RWPE2 (cell line): ENCODE measurements around the gene TRIO.

ENCODE experiments used
- ATAC-seq: fragments of 200-7000 bp; cut with Tn5 transposase; 3 replicates; pipeline ENCODE4 v1.9.1; 2021; ENCODE audit warnings: low read depth
- DNase-seq: peaks from one replicate; pipeline ENCODE4 v3.0.0-alpha.2; 2020; ENCODE audit warnings: low spot score
- H3K27ac ChIP-seq: fragments of 450-650 bp; 2 replicates; pipeline ENCODE4 v1.5.1; 2017; ENCODE audit warnings: mild to moderate bottlenecking; ENCODE audit not compliant: poor library complexity, severe bottlenecking
- H3K27me3 ChIP-seq: fragments of 250-450 bp; sonication (Bioruptor Pico); 2 replicates; pipeline ENCODE4 v1.5.1; 2021; ENCODE audit warnings: mild to moderate bottlenecking, moderate library complexity; ENCODE audit not compliant: insufficient read depth, poor library complexity, severe bottlenecking
- H3K36me3 ChIP-seq: fragments of 250-450 bp; sonication (Bioruptor Pico); 2 replicates; pipeline ENCODE4 v1.5.1; 2020; ENCODE audit warnings: low read depth, mild to moderate bottlenecking, moderate library complexity
- H3K4me1 ChIP-seq: fragments of 250-450 bp; sonication (Bioruptor Pico); 2 replicates; pipeline ENCODE4 v1.5.1; 2021; ENCODE audit warnings: mild to moderate bottlenecking, moderate library complexity; ENCODE audit not compliant: insufficient read depth, poor library complexity, severe bottlenecking
- H3K4me3 ChIP-seq: fragments of 250-450 bp; sonication (Bioruptor Pico); 2 replicates; pipeline ENCODE4 v1.5.1; 2021; ENCODE audit warnings: mild to moderate bottlenecking, moderate library complexity; ENCODE audit not compliant: severe bottlenecking
- H3K9me3 ChIP-seq: fragments of 250-450 bp; sonication (Bioruptor Pico); 2 replicates; pipeline ENCODE4 v1.5.1; 2021; ENCODE audit warnings: mild to moderate bottlenecking, moderate library complexity; ENCODE audit not compliant: severe bottlenecking
- CTCF ChIP-seq: fragments of 450-650 bp; IDR thresholded peaks from one replicate; pipeline ENCODE4 v1.5.1; 2017; ENCODE audit warnings: mild to moderate bottlenecking, moderate library complexity; ENCODE audit not compliant: poor library complexity, severe bottlenecking

TRIO gene

GRCh38 chr5:14218480-14218879 is 75.3 kb downstream of the TRIO start:
- Histone ChIP-seq H3K27ac (peak overlapping the region; percentile 3), H3K36me3 (peaks cover 4% of the 10 kb centered on the region), H3K9me3 (no peaks in the 10 kb centered on the region), H3K4me1 (peaks cover 25% of the 10 kb centered on the region), H3K4me3 (no peak overlapping the region), H3K27me3 (no peaks in the 10 kb centered on the region)
- TF ChIP-seq CTCF = no peak
- DNase-seq = no peak
- no peak for ATAC-seq

DNA sequence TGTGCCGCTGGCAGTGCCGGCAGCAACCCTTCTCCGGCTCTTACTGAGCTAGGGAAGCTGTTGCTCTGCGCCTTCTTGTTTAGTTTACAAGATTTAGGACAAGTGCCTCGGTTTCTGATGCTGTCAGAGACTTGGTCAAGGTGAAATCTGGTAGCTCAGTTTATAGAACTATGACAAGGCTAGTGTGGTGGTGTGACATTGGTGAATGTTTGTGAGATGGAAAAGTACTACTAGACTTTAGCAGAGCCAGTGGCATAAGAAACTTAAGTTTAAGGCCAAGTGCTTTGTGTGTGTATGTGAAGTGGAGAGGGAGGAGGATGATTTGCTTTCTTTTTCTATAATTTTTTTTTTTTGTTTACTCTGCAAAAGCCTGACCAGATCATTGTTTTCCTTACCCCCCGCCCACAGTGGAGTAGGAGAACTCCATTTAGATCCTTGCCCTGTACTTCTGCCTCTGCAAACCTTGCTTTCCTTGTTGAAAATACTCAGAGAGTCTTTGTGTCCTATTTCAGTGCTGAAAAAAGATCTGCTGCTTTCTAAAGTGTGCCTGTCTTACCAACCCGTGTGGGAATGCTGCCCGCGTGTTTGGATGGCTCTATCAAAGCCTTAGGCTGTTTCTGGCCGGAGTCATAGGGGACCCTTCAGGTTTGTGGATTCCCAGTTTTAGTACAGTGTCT is 75.9 kb downstream of the TRIO start:
- Histone ChIP-seq H3K9me3 (no peaks in the 10 kb centered on the region), H3K27me3 (no peaks in the 10 kb centered on the region), H3K4me3 (no peak overlapping the region), H3K27ac (peak overlapping the region; percentile 3), H3K36me3 (peaks cover 8% of the 10 kb centered on the region), H3K4me1 (peaks cover 25% of the 10 kb centered on the region)
- no peak for DNase-seq
- no peak for TF ChIP-seq CTCF
- ATAC-seq = no peak; the same call in 2 of the 3 replicates

DNA sequence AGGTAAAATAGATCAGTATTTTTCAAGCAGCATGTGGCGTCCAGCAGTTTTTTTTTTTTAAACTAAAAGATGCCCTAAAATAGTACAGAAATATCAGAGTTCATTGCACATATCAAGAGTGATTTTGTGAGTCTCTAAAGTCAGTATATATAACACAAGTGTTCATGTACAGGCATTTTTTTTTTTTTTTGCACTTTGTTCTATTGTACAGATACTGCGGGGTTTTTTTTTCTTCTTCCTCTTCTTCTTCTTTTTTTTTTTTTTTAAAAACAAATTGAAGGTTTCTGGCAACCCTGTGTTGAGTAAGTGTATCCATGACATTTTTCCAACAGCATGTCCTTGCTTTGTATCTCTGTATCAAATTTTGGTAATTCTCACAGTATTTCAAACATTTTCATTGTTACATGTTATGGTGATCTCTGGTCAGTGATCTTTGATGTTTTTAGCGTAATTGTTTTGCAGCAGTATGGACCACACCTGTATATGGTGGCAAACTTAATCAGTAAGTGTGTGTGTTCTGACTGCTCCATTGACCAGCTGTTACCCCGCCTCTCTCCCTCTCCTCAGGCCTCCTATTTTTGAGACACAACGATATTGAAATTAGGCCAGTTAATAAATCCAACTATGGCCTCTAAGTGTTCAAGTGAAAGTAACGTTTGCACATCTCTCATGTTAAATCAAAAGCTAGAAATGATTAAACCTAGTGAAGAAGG is 76.8 kb downstream of the TRIO start:
- H3K4me3 ChIP-seq = no peak overlapping the region
- DNase-seq (no peak), ATAC-seq (no peak)
- no peaks in the 10 kb centered on the region for H3K27me3 ChIP-seq
- peak overlapping the region; percentile 3 for H3K27ac ChIP-seq
- H3K4me1 ChIP-seq = peaks cover 20% of the 10 kb centered on the region
- TF ChIP-seq CTCF = no peak
- no peaks in the 10 kb centered on the region for H3K9me3 ChIP-seq
- H3K36me3 ChIP-seq = peaks cover 9% of the 10 kb centered on the region

DNA sequence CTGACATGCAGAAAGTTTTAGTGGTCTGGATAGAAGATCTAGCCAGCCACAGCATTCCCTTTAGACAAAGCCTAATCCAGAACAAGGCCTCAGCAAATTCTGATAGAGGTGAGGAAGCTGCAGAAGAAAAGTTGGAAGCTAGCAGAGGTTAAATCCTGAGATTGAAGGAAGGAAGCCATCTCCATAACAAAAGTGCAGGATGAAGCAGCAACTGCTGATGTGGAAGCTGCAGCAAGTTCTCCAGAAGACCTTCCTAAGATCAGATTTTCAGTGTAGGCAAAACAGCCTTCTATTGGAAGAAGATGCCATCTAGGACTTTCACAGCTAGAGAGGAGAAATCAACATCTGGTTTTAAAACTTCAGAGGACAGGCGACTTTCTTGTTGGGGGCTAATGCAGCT is 77.5 kb downstream of the TRIO start:
- TF ChIP-seq CTCF = no peak
- H3K27ac ChIP-seq = no peak overlapping the region
- H3K36me3 ChIP-seq = peaks cover 9% of the 10 kb centered on the region
- no peaks in the 10 kb centered on the region for H3K27me3 ChIP-seq
- DNase-seq (no peak), ATAC-seq (no peak)
- H3K4me3 ChIP-seq = no peak overlapping the region
- no peaks in the 10 kb centered on the region for H3K9me3 ChIP-seq
- H3K4me1 ChIP-seq = peaks cover 13% of the 10 kb centered on the region

DNA sequence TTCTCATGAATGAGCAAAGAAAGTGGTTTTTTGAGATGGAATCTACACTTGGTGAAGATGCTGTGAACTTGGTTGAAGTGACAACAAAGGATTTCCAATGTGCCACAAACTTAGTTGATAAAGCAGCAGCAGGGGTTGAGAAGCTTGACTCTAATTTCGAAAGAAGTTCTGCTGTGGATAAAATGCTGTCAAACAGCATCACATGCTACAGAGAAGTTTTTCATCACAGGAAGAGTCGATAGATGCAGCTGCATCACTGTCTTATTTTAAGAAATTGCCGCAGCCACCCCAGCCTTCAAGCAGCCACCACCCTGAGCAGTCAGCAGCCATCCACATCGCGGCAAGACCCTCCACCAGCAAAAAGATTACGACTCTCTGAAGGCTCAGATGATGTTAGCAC is 78.6 kb downstream of the TRIO start:
- no peak for TF ChIP-seq CTCF
- DNase-seq (no peak), ATAC-seq (no peak)
- peaks cover 9% of the 10 kb centered on the region for H3K36me3 ChIP-seq
- no peak overlapping the region for H3K27ac ChIP-seq
- no peaks in the 10 kb centered on the region for H3K27me3 ChIP-seq
- peaks cover 2% of the 10 kb centered on the region for H3K4me1 ChIP-seq
- H3K4me3 ChIP-seq = no peak overlapping the region
- no peaks in the 10 kb centered on the region for H3K9me3 ChIP-seq
